GM21737 (cell line): ENCODE results near the gene PTPRM.

Experiments
- ATAC-seq: cut with Tn5 transposase; IDR thresholded peaks from one replicate; pipeline ENCODE4 v1.9.1; 2021; ENCODE audit warnings: mild to moderate bottlenecking, moderate library complexity; ENCODE audit not compliant: unreplicated experiment

Gene PTPRM

GRCh38 chr18:8401606-8402005 lies 834.5 kb downstream of the PTPRM start:
- no peak for ATAC-seq

DNA sequence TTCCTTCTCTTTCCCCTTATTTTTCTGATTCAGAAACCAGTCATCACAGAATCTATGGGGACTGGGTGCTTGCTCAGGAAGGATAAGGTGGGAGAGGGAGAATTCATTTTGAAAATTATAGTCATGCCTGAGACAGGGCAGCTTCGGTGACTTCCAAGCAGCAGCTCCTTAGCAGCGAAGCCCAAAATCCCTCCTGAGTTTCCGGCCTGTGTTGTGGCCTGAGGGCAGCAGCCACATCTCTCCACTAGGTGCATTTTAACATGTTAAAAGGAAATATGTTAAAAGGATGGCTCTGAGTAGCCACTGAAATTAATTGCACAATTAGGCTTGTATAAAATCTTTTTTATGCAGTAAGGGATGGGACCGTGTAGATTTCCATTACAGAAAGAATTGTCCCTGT lies 835.1 kb downstream of the PTPRM start:
- ATAC-seq, result no peak

- no peak for ATAC-seq
Observed at GRCh38 chr18:8403713-8404112, 836.6 kb downstream of the PTPRM start.

DNA sequence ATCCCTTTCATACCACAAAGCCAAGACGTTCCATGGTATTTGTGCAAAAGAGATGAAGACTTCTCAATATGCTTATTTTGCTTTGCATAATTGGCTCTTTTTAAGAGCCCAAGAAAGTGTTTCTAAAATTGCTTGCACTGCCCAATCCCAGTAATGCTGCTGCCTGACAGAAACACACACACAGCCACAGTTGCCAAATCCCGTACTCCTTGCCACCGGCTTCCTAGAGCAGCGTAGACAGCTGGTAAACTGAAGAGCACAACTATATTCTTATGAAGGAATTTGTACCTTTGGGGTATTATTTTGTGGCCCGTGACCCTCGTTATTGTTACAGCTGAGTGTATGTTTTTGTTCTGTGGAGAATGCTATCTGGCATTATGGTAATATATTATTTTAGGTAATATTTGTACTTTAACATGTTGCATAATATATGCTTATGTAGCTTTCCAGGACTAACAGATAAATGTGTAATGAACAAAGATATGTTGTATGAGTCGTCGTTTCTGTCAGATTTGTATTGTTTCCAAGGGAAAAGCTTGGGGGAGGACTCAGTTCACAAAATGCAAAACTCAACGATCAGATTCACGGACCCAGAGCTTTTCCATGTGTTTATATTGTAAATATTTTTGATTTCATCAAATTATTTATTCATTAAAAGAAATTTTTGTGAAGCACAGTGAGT lies 839.2 kb downstream of the PTPRM start:
- no peak for ATAC-seq

GRCh38 chr18:8406868-8407250 lies 839.7 kb downstream of the PTPRM start:
- no peak for ATAC-seq

GRCh38 chr18:8409151-8409550 lies 842.0 kb downstream of the PTPRM start:
- ATAC-seq, result no peak

GRCh38 chr18:8411492-8411891 lies 844.4 kb downstream of the PTPRM start:
- no peak for ATAC-seq

- no peak for ATAC-seq
Observed at GRCh38 chr18:8412117-8412516, 845.0 kb downstream of the PTPRM start.

DNA sequence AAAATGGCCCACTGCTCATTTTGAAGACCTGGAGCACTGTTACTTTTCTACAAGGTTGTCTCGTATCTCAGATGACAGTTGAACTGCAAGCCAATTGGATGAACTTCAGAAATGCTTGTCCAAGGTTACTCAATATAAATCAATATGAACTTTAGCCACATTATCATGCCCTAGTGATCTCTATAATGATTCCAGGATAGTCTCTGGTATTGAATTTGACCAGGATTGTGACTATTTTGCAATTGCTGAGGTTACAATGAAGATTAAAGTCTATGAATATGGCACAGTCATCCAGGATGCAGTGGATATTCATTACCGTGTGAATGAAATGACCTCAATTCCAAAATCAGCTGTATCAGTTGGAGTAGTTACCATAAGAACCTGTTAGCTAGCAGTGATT lies 846.1 kb downstream of the PTPRM start:
- no peak for ATAC-seq

DNA sequence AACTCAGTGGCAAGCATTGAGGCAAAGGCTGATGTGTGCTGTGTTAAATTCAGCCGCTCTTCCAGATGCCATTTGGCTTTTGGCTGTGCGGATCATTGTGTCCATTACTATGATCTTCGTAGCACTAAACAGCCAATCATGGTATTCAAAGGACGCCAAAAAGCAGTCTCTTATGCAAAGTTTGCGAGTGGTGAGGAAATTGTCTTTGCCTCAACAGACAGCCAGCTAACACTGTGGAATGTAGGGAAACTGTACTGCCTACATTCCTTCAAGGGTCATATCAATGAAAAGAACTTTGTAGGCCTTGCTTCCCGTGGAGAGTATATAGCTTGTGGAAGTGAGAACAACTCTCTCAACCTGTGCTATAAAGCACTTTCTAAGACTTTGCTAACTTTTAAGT lies 846.6 kb downstream of the PTPRM start:
- no peak for ATAC-seq

DNA sequence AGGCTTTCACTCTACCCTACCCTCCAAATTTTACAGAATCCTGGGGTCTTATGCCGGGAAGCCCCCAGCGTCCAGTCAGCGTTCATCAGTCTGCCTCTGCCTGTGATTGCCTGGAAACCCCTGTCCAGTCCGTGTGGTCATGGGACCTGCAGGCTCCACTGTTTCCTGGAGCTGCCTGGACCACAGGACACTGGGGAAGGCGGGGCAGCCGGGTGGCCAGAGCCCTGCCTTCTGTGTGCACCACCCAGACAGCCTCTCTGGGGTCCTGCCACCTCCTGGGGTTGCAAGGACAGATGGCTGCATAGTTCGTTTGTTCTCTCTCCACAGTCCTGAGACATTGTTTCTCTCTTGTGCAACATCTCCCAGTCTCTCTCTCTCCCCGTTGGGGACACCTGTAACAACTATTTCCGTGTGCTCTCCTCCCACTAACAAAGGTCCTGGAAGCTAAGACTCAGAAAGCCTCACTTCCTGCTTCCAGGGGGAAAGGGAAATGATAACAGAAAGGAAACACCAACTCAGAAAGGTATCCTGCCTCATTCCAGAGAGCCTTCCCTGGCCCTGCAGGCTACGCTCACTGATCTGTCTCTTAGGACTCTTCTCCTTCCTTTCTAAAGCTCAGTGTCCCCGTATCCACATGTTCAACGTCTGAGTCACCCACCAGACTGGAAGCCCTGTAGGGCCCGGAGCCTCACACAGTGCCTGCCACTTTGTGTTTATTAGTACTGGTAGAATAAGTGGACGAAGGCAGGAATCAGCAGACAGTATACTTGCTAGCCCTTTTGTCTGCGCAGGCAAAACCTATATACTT lies 849.3 kb downstream of the PTPRM start:
- ATAC-seq, result no peak

DNA sequence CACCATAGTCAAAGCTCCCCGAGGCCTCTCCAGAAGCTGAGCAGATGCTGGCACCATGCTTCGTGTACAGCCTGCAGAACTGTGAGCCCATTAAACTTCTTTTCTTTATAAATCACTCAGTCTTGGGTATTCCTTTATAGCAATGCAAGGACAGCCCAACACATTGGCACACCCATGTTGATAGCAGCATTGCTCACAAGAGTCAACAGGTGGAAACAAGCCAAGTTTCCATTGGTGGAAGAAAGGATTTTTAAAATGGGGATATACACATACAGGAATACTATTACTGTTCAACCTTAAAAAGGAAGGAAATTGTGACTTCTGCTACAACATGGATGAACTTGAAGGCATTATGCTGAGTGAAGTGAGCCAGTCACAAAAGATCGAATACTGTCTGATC lies 855.3 kb downstream of the PTPRM start:
- ATAC-seq, result no peak

GRCh38 chr18:8423051-8423557 lies 856.0 kb downstream of the PTPRM start:
- ATAC-seq, result no peak

DNA sequence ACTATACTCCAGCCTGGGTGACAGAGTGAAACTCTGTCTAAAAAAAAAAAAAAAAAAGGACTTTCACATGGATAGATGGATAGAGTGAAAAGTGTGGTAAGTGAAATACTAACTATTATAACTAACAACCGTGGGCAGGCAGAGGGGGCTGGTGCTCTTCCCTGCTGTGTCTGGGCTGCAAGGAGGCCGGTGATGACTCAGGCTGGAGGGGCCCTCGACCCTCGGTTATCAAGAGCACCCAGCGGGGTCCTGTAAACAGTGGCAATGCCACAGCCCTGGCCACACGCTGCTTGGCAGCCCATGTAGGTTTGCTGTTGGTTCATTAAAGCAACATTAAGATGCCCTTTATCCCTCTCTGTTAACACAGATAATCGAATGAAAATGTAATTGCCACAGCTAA lies 857.4 kb downstream of the PTPRM start:
- ATAC-seq, result no peak

GRCh38 chr18:8424917-8425725 lies 858.0 kb downstream of the PTPRM start:
- no peak for ATAC-seq

- no peak for ATAC-seq
Observed at GRCh38 chr18:8426401-8426800, 859.3 kb downstream of the PTPRM start.

GRCh38 chr18:8427339-8427738 lies 860.2 kb downstream of the PTPRM start:
- no peak for ATAC-seq

GRCh38 chr18:8428951-8429350 lies 861.8 kb downstream of the PTPRM start:
- ATAC-seq, result no peak

DNA sequence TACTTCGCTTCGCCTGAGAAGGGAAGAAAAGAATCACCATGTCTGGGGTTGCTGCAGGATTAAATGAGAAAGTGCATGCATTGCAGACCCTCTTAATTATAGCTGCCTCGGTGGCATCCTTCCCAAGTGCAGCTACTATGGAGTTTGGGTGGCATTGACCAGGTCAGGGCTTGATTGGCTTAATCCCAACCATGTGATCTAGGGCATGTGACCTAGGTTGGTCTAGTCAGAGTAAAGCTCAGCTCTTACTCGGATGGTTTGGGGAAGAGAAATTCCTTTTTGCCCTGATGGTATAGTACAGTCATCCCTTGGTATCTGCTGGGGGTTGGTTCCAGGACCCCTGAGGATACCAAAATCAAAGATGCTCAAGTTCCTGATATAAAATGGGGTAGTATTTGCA lies 863.9 kb downstream of the PTPRM start:
- ATAC-seq, result no peak

GRCh38 chr18:8433323-8433722 lies 866.2 kb downstream of the PTPRM start:
- ATAC-seq, result no peak

GRCh38 chr18:8433771-8434170 lies 866.7 kb downstream of the PTPRM start:
- ATAC-seq, result no peak

DNA sequence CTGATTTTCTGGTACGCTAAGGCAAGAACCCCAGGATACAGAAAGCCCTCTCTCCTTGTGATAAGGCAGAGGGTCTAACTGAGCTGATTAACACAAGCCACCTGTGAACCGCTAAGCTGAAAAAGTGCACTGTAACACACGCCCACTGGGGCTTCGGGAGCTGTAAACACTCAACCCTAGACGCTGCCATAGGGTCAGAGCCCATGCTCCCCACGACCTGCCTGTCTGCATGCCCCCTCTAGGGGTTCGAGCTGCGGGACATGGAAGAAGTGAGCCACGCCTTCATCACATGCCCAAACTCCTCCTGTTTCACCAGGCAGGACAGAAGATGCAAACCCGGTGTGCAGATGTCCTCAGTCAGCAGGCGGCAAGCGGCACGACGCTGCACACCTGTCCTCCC lies 868.3 kb downstream of the PTPRM start:
- ATAC-seq, result no peak
